Smooth muscle cell (in vitro differentiated cells): ENCODE data around the gene POLA2. TPM values are rescaled to one million over a fixed set of nuclear protein-coding genes. Genes with fewer than 3 reads are reported as not detected.
"Not testable (repeated sequence)": the region's sequence is repeated elsewhere in the genome, so short reads cannot be mapped to it uniquely, and the experiment has no call there.

ENCODE experiments used
- DNase-seq: peaks from one replicate; lab custom pipeline; 2025; ENCODE audit not compliant: unreplicated experiment; lab: John Stamatoyannopoulos, UW
- H2AFZ ChIP-seq: fragments of 200-600 bp; sonication (generic); 2 replicates; pipeline ENCODE4 v1.6.0; 2016; ENCODE audit warnings: antibody characterized with exemption, low read depth, mild to moderate bottlenecking
- H3F3A ChIP-seq: fragments of 200-600 bp; sonication (generic); 2 replicates; pipeline ENCODE4 v1.6.0; 2017; ENCODE audit warnings: antibody characterized with exemption, low read depth
- H3K27ac ChIP-seq: fragments of 200-600 bp; sonication (generic); 2 replicates; pipeline ENCODE4 v1.5.1; 2016; ENCODE audit warnings: low read depth, mild to moderate bottlenecking
- H3K27me3 ChIP-seq: fragments of 200-600 bp; sonication (generic); 2 replicates; pipeline ENCODE4 v1.6.1; 2016; ENCODE audit warnings: low read depth, mild to moderate bottlenecking
- H3K36me3 ChIP-seq: fragments of 200-600 bp; sonication (generic); 2 replicates; pipeline ENCODE4 v1.5.1; 2016; ENCODE audit warnings: low read depth
- H3K4me1 ChIP-seq: fragments of 200-600 bp; sonication (generic); 2 replicates; pipeline ENCODE4 v1.5.1; 2016; ENCODE audit warnings: low read depth
- H3K4me2 ChIP-seq: fragments of 200-600 bp; sonication (generic); 2 replicates; pipeline ENCODE4 v1.6.0; 2016; ENCODE audit warnings: mild to moderate bottlenecking
- H3K4me3 ChIP-seq: fragments of 200-600 bp; sonication (generic); 2 replicates; pipeline ENCODE4 v1.5.1; 2016; ENCODE audit warnings: mild to moderate bottlenecking
- H3K79me2 ChIP-seq: fragments of 200-600 bp; sonication (generic); 2 replicates; pipeline ENCODE4 v1.6.0; 2016; ENCODE audit warnings: low read depth, mild to moderate bottlenecking
- H3K9ac ChIP-seq: fragments of 200-600 bp; sonication (generic); 2 replicates; pipeline ENCODE4 v1.6.0; 2016; ENCODE audit warnings: low read depth
- H3K9me3 ChIP-seq: fragments of 200-600 bp; sonication (generic); replicated peaks from 2 replicates; pipeline ENCODE4 v1.5.1; 2016; ENCODE audit warnings: low read depth
- H4K20me1 ChIP-seq: fragments of 200-600 bp; sonication (generic); 2 replicates; pipeline ENCODE4 v1.6.0; 2016; ENCODE audit warnings: low read depth
- WGBS: methylation state at CpG from one replicate; pipeline ENCODE4 v1.1.7; 2016; ENCODE audit warnings: low lambda C conversion rate; 5-methylcytosine and 5-hydroxymethylcytosine counted together
- polyA plus RNA-seq: library from polyadenylated mRNA; unstranded; fragments of >200 nt; fragmentation: Nextera tagmentation; extraction: Ambion mirVana; gene quantifications from 2 replicates; pipeline ENCODE4 v1.2.1, GENCODE V29; 2016
- total RNA-seq: library from RNA; depleted of rRNA; stranded (reverse); fragments of >200 nt; gene quantifications from 2 replicates; pipeline ENCODE4 v1.2.3, GENCODE V29; 2014
- TF ChIP-seq, protein P1 (sequence below): fragments of 200-600 bp; sonication (generic); IDR thresholded peaks from 2 replicates; pipeline ENCODE4 v1.5.1; 2017; ENCODE audit warnings: borderline replicate concordance, mild to moderate bottlenecking, antibody characterized with exemption; ENCODE audit not compliant: insufficient read depth, poor library complexity, severe bottlenecking

The POLA2 gene
- total and polyA plus RNA-seq, 2 experiments from 2014 or later: 2.5 to 8.4 TPM

DNA sequence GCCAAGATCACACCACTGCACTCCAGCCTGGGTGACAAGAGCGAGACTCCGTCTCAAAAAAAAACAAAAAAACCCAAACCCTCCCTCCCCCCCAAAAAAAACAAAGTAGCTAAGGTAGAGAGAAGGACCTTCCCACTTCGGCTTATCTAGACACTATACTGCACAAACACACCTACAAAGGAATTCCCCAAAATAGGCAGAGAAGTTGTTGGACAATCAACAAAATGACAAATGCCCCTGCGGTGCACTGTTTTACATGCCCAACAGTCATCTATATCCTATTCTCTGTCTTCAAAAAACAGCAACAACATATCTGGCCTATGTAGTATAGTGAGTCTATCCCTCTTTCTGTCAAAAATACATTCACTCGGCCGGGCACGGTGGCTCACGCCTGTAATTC, 65.3 kb downstream of the POLA2 start:
- no peaks in the 10 kb centered on the region for H3K27me3 ChIP-seq
- no peaks in the 10 kb centered on the region for H3K9me3 ChIP-seq
- H2AFZ ChIP-seq: no peak overlapping the region
- no peak overlapping the region for H3K4me2 ChIP-seq
- no peaks in the 10 kb centered on the region for H3K4me1 ChIP-seq
- no peaks in the 10 kb centered on the region for H3K36me3 ChIP-seq
- no peak for DNase-seq
- H3K79me2 ChIP-seq: no peaks in the 10 kb centered on the region
- TF ChIP-seq, protein P1, sequence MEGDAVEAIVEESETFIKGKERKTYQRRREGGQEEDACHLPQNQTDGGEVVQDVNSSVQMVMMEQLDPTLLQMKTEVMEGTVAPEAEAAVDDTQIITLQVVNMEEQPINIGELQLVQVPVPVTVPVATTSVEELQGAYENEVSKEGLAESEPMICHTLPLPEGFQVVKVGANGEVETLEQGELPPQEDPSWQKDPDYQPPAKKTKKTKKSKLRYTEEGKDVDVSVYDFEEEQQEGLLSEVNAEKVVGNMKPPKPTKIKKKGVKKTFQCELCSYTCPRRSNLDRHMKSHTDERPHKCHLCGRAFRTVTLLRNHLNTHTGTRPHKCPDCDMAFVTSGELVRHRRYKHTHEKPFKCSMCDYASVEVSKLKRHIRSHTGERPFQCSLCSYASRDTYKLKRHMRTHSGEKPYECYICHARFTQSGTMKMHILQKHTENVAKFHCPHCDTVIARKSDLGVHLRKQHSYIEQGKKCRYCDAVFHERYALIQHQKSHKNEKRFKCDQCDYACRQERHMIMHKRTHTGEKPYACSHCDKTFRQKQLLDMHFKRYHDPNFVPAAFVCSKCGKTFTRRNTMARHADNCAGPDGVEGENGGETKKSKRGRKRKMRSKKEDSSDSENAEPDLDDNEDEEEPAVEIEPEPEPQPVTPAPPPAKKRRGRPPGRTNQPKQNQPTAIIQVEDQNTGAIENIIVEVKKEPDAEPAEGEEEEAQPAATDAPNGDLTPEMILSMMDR: no peak
- H4K20me1 ChIP-seq: peaks cover 7% of the 10 kb centered on the region
- WGBS: 98% methylated on average over 8 of the region's 8 CpGs
- H3K27ac ChIP-seq: no peak overlapping the region
- no peak overlapping the region for H3K4me3 ChIP-seq
- H3F3A ChIP-seq: no peaks in the 10 kb centered on the region
- H3K9ac ChIP-seq: no peak overlapping the region

DNA sequence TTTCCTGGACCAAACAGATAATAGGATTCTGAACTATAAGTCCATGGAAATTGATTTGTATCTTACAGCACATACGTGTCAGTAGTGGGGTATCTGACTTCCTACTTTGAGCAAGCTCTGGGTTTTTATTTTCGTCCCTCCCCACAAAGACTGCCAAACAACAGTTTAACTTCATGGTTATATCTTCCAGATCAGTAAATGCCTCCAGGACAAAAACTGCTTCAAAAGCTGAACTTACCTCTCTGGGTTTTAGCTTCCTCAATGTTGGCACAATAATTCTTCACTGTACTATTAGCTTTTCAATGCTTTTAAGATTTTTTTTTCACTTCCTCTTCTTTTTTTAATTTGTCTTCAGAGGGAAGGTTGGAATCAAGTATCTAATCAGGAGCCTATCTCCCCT, 67.7 kb downstream of the POLA2 start:
- Histone ChIP-seq H3K9ac (no peak overlapping the region), H3F3A (no peaks in the 10 kb centered on the region), H3K27me3 (no peaks in the 10 kb centered on the region), H4K20me1 (peaks cover 2% of the 10 kb centered on the region), H2AFZ (no peak overlapping the region), H3K4me1 (no peaks in the 10 kb centered on the region), H3K4me3 (no peak overlapping the region), H3K9me3 (no peaks in the 10 kb centered on the region), H3K36me3 (no peaks in the 10 kb centered on the region), H3K27ac (no peak overlapping the region), H3K4me2 (peak overlapping the region; percentile 68), H3K79me2 (peaks cover 7% of the 10 kb centered on the region)
- TF ChIP-seq, protein P1: no peak
- no peak for DNase-seq
- WGBS: 59% methylated on average over 2 of the region's 2 CpGs

DNA sequence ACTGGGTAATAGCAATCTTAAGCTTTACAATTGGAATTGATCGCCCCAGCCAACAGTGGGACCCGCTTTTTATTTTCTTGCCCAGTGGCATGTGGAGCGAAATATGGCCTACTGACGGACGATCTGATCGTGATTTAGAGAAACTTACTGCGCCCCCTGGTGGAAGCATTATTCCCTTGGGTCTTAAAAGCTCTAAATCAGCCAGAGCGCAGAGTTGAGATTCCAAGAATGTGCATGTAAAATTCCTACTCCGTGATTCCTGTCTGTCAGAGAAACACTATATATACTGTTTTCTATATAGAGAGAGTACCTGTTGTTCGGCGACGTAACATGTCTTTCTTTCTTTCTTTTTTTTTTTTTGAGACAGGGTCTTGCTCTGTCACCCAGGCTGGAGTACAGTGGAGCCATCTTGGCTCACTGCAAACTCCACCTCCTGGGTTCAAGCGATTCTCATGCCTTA, 68.2 kb downstream of the POLA2 start:
- H3K4me1 ChIP-seq: peaks cover 2% of the 10 kb centered on the region
- peaks cover 7% of the 10 kb centered on the region for H4K20me1 ChIP-seq
- no peaks in the 10 kb centered on the region for H3K36me3 ChIP-seq
- TF ChIP-seq, protein P1: peak; percentile 78
- peak; percentile 31 for DNase-seq
- no peak overlapping the region for H3K27ac ChIP-seq
- H3K4me2 ChIP-seq: peak overlapping the region; percentile 68
- WGBS: 13% methylated on average over 13 of the region's 13 CpGs
- H2AFZ ChIP-seq: no peak overlapping the region
- H3K79me2 ChIP-seq: peaks cover 12% of the 10 kb centered on the region
- no peaks in the 10 kb centered on the region for H3K27me3 ChIP-seq
- H3K9ac ChIP-seq: no peak overlapping the region
- H3F3A ChIP-seq: no peaks in the 10 kb centered on the region
- H3K4me3 ChIP-seq: no peak overlapping the region
- H3K9me3 ChIP-seq: no peaks in the 10 kb centered on the region

DNA sequence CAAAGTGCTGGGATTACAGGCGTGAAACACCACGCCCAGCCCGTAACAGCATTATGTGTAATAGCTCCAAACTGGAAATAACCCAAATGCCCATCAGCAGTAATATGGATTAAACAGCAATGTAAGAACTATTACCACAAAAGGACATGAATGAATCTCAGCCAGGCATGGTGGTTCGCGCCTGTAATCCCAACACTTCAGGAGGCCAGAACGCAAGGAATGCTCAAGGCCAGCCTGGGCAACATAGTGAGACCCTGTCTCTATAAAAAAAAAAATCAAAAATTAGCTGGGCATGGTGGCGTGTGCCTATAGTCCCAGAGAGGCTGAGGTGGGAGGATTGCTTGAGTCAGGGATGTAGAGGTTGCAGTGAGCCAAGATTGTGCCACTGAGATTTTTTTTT, 68.8 kb downstream of the POLA2 start:
- H3K9ac ChIP-seq: no peak overlapping the region
- peaks cover 3% of the 10 kb centered on the region for H3F3A ChIP-seq
- no peaks in the 10 kb centered on the region for H3K27me3 ChIP-seq
- TF ChIP-seq, protein P1: no peak
- peaks cover 18% of the 10 kb centered on the region for H3K79me2 ChIP-seq
- no peaks in the 10 kb centered on the region for H3K9me3 ChIP-seq
- H3K4me3 ChIP-seq: no peak overlapping the region
- DNase-seq: no peak
- no peak overlapping the region for H3K27ac ChIP-seq
- H3K4me2 ChIP-seq: no peak overlapping the region
- WGBS: 96% methylated on average over 7 of the region's 7 CpGs
- peaks cover 13% of the 10 kb centered on the region for H4K20me1 ChIP-seq
- no peaks in the 10 kb centered on the region for H3K36me3 ChIP-seq
- H3K4me1 ChIP-seq: peaks cover 8% of the 10 kb centered on the region
- H2AFZ ChIP-seq: no peak overlapping the region

DNA sequence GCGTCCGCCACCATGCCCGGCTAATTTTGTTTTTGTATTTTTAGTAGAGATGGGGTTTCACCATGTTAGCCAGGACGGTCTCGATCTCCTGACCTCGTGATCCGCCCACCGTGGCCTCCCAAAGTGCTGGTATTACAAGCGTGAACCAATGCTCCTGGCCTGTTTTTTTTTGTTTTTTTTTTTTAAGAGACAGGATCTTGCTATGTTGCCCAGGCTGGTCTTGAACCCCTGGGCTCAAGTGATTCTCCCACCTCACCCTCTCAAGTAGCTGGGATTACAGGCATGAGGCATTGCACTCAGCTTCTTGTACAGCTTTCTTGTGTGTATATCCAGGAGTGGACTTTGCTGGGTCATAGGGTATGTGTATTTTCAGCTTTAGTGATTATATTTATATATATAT, 70.8 kb downstream of the POLA2 start:
- Histone ChIP-seq H4K20me1 (peaks cover 32% of the 10 kb centered on the region), H3K79me2 (peaks cover 39% of the 10 kb centered on the region), H3K4me1 (peaks cover 10% of the 10 kb centered on the region)
- not testable (repeated sequence) for H3K9ac ChIP-seq, H3K27ac ChIP-seq, H3K4me3 ChIP-seq, H2AFZ ChIP-seq, H3K4me2 ChIP-seq, H3K36me3 ChIP-seq, DNase-seq, H3F3A ChIP-seq, H3K9me3 ChIP-seq, H3K27me3 ChIP-seq
- WGBS: 96% methylated on average over 9 of the region's 9 CpGs
